PC-3 (cell line): ENCODE results near the gene LBHD2. TPM values are rescaled to one million over a fixed set of nuclear protein-coding genes. Genes with fewer than 3 reads are reported as not detected.
A peak's percentile ranks its signal among the peaks of the same experiment; 100 is the strongest.

Experiments
- ATAC-seq: fragments of 200-7000 bp; cut with Tn5 transposase; 2 replicates; pipeline ENCODE4 v1.9.1; 2020; ENCODE audit warnings: mild to moderate bottlenecking, moderate library complexity
- BruUV-seq: library from RNA; stranded (reverse); fragments of 400-500 nt; replicated peaks from 2 replicates; lab custom pipeline; 2021; lab: Mats Ljungman, UMichigan
- CTCF ChIA-PET: fragments of 300-600 bp; sonication (Branson Sonifier 250); formaldehyde crosslinking; loops from one replicate; lab custom pipeline; 2022; ENCODE audit warnings: antibody characterized with exemption; lab: Charles Lee
- POLR2A ChIA-PET: fragments of 300-600 bp; sonication (Branson Sonifier 250); formaldehyde crosslinking; loops from one replicate; lab custom pipeline; 2022; ENCODE audit warnings: antibody characterized with exemption; ENCODE audit not compliant: unreplicated experiment; lab: Charles Lee
- DNase-seq: peaks from one replicate; pipeline ENCODE4 v3.0.0-alpha.2; 2015
- H2AFZ ChIP-seq: fragments of 300-600 bp; sonication (generic); 2 replicates; pipeline ENCODE4 v1.6.0; 2016; ENCODE audit warnings: antibody characterized with exemption, low read length
- H3F3A ChIP-seq: fragments of 300-600 bp; sonication (generic); one replicate; pipeline ENCODE4 v1.6.0; 2017; ENCODE audit warnings: antibody characterized with exemption, low read length, control low read depth, mild to moderate bottlenecking; ENCODE audit not compliant: unreplicated experiment
- H3K27ac ChIP-seq: fragments of 300-600 bp; sonication (generic); 2 replicates; pipeline ENCODE4 v1.5.1; 2016; ENCODE audit warnings: mild to moderate bottlenecking, low read length
- H3K27me3 ChIP-seq: fragments of 300-600 bp; sonication (generic); 2 replicates; pipeline ENCODE4 v1.6.1; 2016; ENCODE audit warnings: low read length, mixed read lengths
- H3K36me3 ChIP-seq: fragments of 300-600 bp; sonication (generic); 2 replicates; pipeline ENCODE4 v1.6.1; 2016; ENCODE audit warnings: low read depth, mixed run types, low read length, mixed read lengths
- H3K4me1 ChIP-seq: fragments of 300-600 bp; sonication (generic); 2 replicates; pipeline ENCODE4 v1.5.1; 2016; ENCODE audit warnings: low read length; ENCODE audit not compliant: insufficient read depth
- H3K4me2 ChIP-seq: fragments of 300-600 bp; sonication (generic); 2 replicates; pipeline ENCODE4 v1.6.0; 2016; ENCODE audit warnings: low read length
- H3K4me3 ChIP-seq: fragments of 300-600 bp; sonication (generic); 2 replicates; pipeline ENCODE4 v1.5.1; 2016; ENCODE audit warnings: mild to moderate bottlenecking, low read length, mixed read lengths
- H3K79me2 ChIP-seq: fragments of 300-600 bp; sonication (generic); 2 replicates; pipeline ENCODE4 v1.6.1; 2017; ENCODE audit warnings: low read length, mixed read lengths
- H3K9ac ChIP-seq: fragments of 300-600 bp; sonication (generic); 2 replicates; pipeline ENCODE4 v1.6.0; 2016; ENCODE audit warnings: mild to moderate bottlenecking, low read length
- H3K9me2 ChIP-seq: fragments of 300-600 bp; sonication (generic); replicated peaks from 2 replicates; pipeline ENCODE4 v1.6.1; 2016; ENCODE audit warnings: mixed run types, low read length, mixed read lengths
- H3K9me3 ChIP-seq: fragments of 300-600 bp; sonication (generic); 2 replicates; pipeline ENCODE4 v1.6.1; 2016; ENCODE audit warnings: low read length, mixed read lengths
- H4K20me1 ChIP-seq: fragments of 300-600 bp; sonication (generic); 2 replicates; pipeline ENCODE4 v1.6.1; 2016; ENCODE audit warnings: low read length, mixed read lengths
- CTCF ChIP-seq: fragments of 300-600 bp; sonication (generic); conservative IDR thresholded peaks from 2 replicates; pipeline ENCODE4 v1.5.1; 2017; ENCODE audit warnings: antibody characterized with exemption, low read depth, mild to moderate bottlenecking, low read length
- EZH2 ChIP-seq: fragments of 300-600 bp; sonication (generic); IDR thresholded peaks from one replicate; pipeline ENCODE4 v1.6.1; 2017; ENCODE audit warnings: antibody characterized with exemption, mild to moderate bottlenecking, low read length; ENCODE audit not compliant: unreplicated experiment
- EZH2phosphoT487 ChIP-seq: fragments of 300-600 bp; sonication (generic); IDR thresholded peaks from 2 replicates; pipeline ENCODE4 v1.6.1; 2018; ENCODE audit warnings: mild to moderate bottlenecking, antibody characterized with exemption, low read length, borderline replicate concordance
- intact Hi-C: fragments of 100-400 bp; cut with micrococcal nuclease; formaldehyde crosslinking; loops from 2 replicates; pipeline ENCODE4 v1.9.0; 2023
- total RNA-seq: library from RNA; depleted of rRNA; stranded (reverse); fragments of >200 nt; gene quantifications from 2 replicates; pipeline ENCODE4 v1.2.3, GENCODE V29; 2014

LBHD2 gene
- total RNA-seq, 1 experiment from 2014 or later = not detected

- Histone ChIP-seq H2AFZ (no peak overlapping the region), H3F3A (no peaks in the 10 kb centered on the region), H3K4me1 (peaks cover 24% of the 10 kb centered on the region), H3K79me2 (0 out of 2 replicates have a peak, but pooled peaks cover 4% of the 10 kb centered on the region), H4K20me1 (no peaks in the 10 kb centered on the region), H3K9me3 (no peaks in the 10 kb centered on the region), H3K27ac (no peak overlapping the region), H3K36me3 (no peaks in the 10 kb centered on the region), H3K27me3 (no peaks in the 10 kb centered on the region), H3K4me3 (no peak overlapping the region), H3K4me2 (no peak overlapping the region), H3K9ac (no peak overlapping the region), H3K9me2 (no peaks in the 10 kb centered on the region)
- no peak for DNase-seq
- ChIA-PET POLR2A (no interaction called here), CTCF (no interaction called here)
- intact Hi-C loops = no loop called here
- no peak for ATAC-seq
- TF ChIP-seq EZH2phosphoT487 = no peak
- no peak for TF ChIP-seq EZH2
- TF ChIP-seq CTCF = no peak
- BruUV-seq = no TSS peak
These were observed 19.0 kb upstream of the LBHD2 start for GRCh38 chr14:103064978-103065377.

GRCh38 chr14:103065861-103066260 lies 18.1 kb upstream of the LBHD2 start:
- Histone ChIP-seq H3K27ac (no peak overlapping the region), H3K27me3 (no peaks in the 10 kb centered on the region), H3K9me2 (no peaks in the 10 kb centered on the region), H3K9me3 (no peaks in the 10 kb centered on the region), H3K9ac (no peak overlapping the region), H3K79me2 (no peaks in the 10 kb centered on the region), H3K4me1 (peaks cover 24% of the 10 kb centered on the region), H3K4me3 (no peak overlapping the region), H3K36me3 (no peaks in the 10 kb centered on the region), H3F3A (no peaks in the 10 kb centered on the region), H2AFZ (no peak overlapping the region), H4K20me1 (no peaks in the 10 kb centered on the region), H3K4me2 (no peak overlapping the region)
- intact Hi-C loops = no loop called here
- DNase-seq = no peak
- ATAC-seq = no peak
- TF ChIP-seq EZH2 (no peak), EZH2phosphoT487 (no peak), CTCF (no peak)
- CTCF ChIA-PET = no interaction called here
- POLR2A ChIA-PET = no interaction called here
- no TSS peak for BruUV-seq

- peak overlapping the region; percentile 80 for H3K27ac ChIP-seq
These were observed 17.6 kb upstream of the LBHD2 start for GRCh38 chr14:103066399-103066798.

More at GRCh38 chr14:103066399-103066798, 17.6 kb upstream of the LBHD2 start:
- ChIA-PET POLR2A (no interaction called here), CTCF (no interaction called here)
- Histone ChIP-seq H3K9ac (no peak overlapping the region), H3K9me3 (no peaks in the 10 kb centered on the region), H3K27me3 (no peaks in the 10 kb centered on the region), H3K4me1 (peaks cover 29% of the 10 kb centered on the region), H3K4me3 (no peak overlapping the region), H3K4me2 (no peak overlapping the region), H3F3A (no peaks in the 10 kb centered on the region), H3K79me2 (no peaks in the 10 kb centered on the region), H4K20me1 (no peaks in the 10 kb centered on the region), H3K36me3 (no peaks in the 10 kb centered on the region), H3K9me2 (no peaks in the 10 kb centered on the region), H2AFZ (no peak overlapping the region)
- intact Hi-C loops = no loop called here
- peak; percentile 24 for DNase-seq
- no TSS peak for BruUV-seq
- TF ChIP-seq CTCF (no peak), EZH2phosphoT487 (no peak), EZH2 (no peak)
- no peak for ATAC-seq
